Measurements from ENCODE around the gene C1orf105.

C1orf105 gene

GRCh38 chr1:172450524-172450885 lies 30.0 kb downstream of the C1orf105 start:
- Histone ChIP-seq H2AK5ac (ENCODE audit: low read length) (no peak overlapping the region), H3K4ac (ENCODE audit: low read depth, low read length) (peak overlapping the region; percentile 21), H2AFZ (ENCODE audit: insufficient read depth, low read length, poor library complexity) (no peak overlapping the region), H4K8ac (ENCODE audit: low read depth, low read length) (peak overlapping the region; percentile 16), H3K14ac (ENCODE audit: low read length) (peak overlapping the region; percentile 40), H3K23ac (ENCODE audit: low read length) (no peak overlapping the region), H3K4me1 (ENCODE audit: control insufficient read depth in 1 of 2, insufficient read depth in 2 of 2, low read length in 2 of 2) (peaks cover 25 to 40% of the 10 kb centered on the region in 2 experiments), H2BK12ac (ENCODE audit: low read length) (peak overlapping the region; percentile 47), H3K9me3 (ENCODE audit: insufficient read depth, low read depth, low read length) (no peaks in the 10 kb centered on the region), H3K36me3 (ENCODE audit: control insufficient read depth in 1 of 2, insufficient read depth in 2 of 2, low read length in 2 of 2) (no peaks in the 10 kb centered on the region), H3K18ac (ENCODE audit: low read length) (peak overlapping the region; percentile 19), H3K79me1 (ENCODE audit: low read length) (peaks cover 46% of the 10 kb centered on the region), H3K27ac (ENCODE audit: low read depth, low read length) (peak overlapping the region; percentile 96), H3K4me3 (ENCODE audit: low read depth, low read length) (no peak overlapping the region), H2BK120ac (ENCODE audit: insufficient read depth, low read length, poor library complexity) (peak overlapping the region; percentile 57), H4K91ac (ENCODE audit: low read depth, low read length) (peak overlapping the region; percentile 80), H3K9ac (ENCODE audit: low read length) (no peak overlapping the region), H3K79me2 (ENCODE audit: control insufficient read depth, insufficient read depth, low read length, poor library complexity) (peaks cover 2% of the 10 kb centered on the region), H4K12ac (ENCODE audit: low read depth, low read length) (no peak overlapping the region), H3K27me3 (ENCODE audit: insufficient read depth, low read length) (no peaks in the 10 kb centered on the region), H2BK5ac (ENCODE audit: low read depth, low read length, poor library complexity) (peak overlapping the region; percentile 57), H3K4me2 (ENCODE audit: low read length) (peak overlapping the region; percentile 6)
- DNase-seq, result peak; percentile 47 to 53
- no CpG with 5 or more reads among the region's 7 CpGs for WGBS (ENCODE audit: extremely low coverage, insufficient coverage, insufficient read length)

- H3K4ac ChIP-seq (ENCODE audit: low read depth, low read length), result peak overlapping the region; percentile 22
- no peak overlapping the region for H3K4me3 ChIP-seq (ENCODE audit: low read depth, low read length)
- H3K9ac ChIP-seq (ENCODE audit: low read length), result peak overlapping the region; percentile 24
- H3K27ac ChIP-seq (ENCODE audit: low read depth, low read length), result peak overlapping the region; percentile 96
- WGBS (ENCODE audit: extremely low coverage, insufficient coverage, insufficient read length), result no CpG with 5 or more reads among the region's 2 CpGs
- H3K9me3 ChIP-seq (ENCODE audit: insufficient read depth, low read depth, low read length), result no peaks in the 10 kb centered on the region
- H2BK120ac ChIP-seq (ENCODE audit: insufficient read depth, low read length, poor library complexity), result peak overlapping the region; percentile 56
- no peak overlapping the region for H3K23ac ChIP-seq (ENCODE audit: low read length)
- peak overlapping the region; percentile 41 for H3K4me2 ChIP-seq (ENCODE audit: low read length)
- peak overlapping the region; percentile 60 for H3K14ac ChIP-seq (ENCODE audit: low read length)
- H2AFZ ChIP-seq (ENCODE audit: insufficient read depth, low read length, poor library complexity), result no peak overlapping the region
- H2BK5ac ChIP-seq (ENCODE audit: low read depth, low read length, poor library complexity), result peak overlapping the region; percentile 88
- peak overlapping the region; percentile 13 for H2AK5ac ChIP-seq (ENCODE audit: low read length)
- no peak overlapping the region for H4K12ac ChIP-seq (ENCODE audit: low read depth, low read length)
- H3K18ac ChIP-seq (ENCODE audit: low read length), result peak overlapping the region; percentile 23
- H4K8ac ChIP-seq (ENCODE audit: low read depth, low read length), result peak overlapping the region; percentile 34
- no peaks in the 10 kb centered on the region for H3K27me3 ChIP-seq (ENCODE audit: insufficient read depth, low read length)
- peak overlapping the region; percentile 55 for H2BK12ac ChIP-seq (ENCODE audit: low read length)
- peaks cover 46% of the 10 kb centered on the region for H3K79me1 ChIP-seq (ENCODE audit: low read length)
- DNase-seq, result peak; percentile 62 to 69
- H3K79me2 ChIP-seq (ENCODE audit: control insufficient read depth, insufficient read depth, low read length, poor library complexity), result peaks cover 2% of the 10 kb centered on the region
- H4K91ac ChIP-seq (ENCODE audit: low read depth, low read length), result peak overlapping the region; percentile 86
- H3K36me3 ChIP-seq (ENCODE audit: control insufficient read depth in 1 of 2, insufficient read depth in 2 of 2, low read length in 2 of 2), result no peaks in the 10 kb centered on the region
- H3K4me1 ChIP-seq (ENCODE audit: control insufficient read depth in 1 of 2, insufficient read depth in 2 of 2, low read length in 2 of 2), result peaks cover 25 to 40% of the 10 kb centered on the region in 2 experiments
Measured at GRCh38 chr1:172451002-172451443, 30.5 kb downstream of the C1orf105 start.

- H2BK12ac ChIP-seq (ENCODE audit: low read length), result peak overlapping the region; percentile 58
- WGBS (ENCODE audit: extremely low coverage, insufficient coverage, insufficient read length), result no CpG with 5 or more reads among the region's 7 CpGs
- H3K4ac ChIP-seq (ENCODE audit: low read depth, low read length), result peak overlapping the region; percentile 53
- H2BK120ac ChIP-seq (ENCODE audit: insufficient read depth, low read length, poor library complexity), result peak overlapping the region; percentile 79
- H3K4me2 ChIP-seq (ENCODE audit: low read length), result peak overlapping the region; percentile 35
- H3K9me3 ChIP-seq (ENCODE audit: insufficient read depth, low read depth, low read length), result no peaks in the 10 kb centered on the region
- no peaks in the 10 kb centered on the region for H3K27me3 ChIP-seq (ENCODE audit: insufficient read depth, low read length)
- no peak overlapping the region for H3K9ac ChIP-seq (ENCODE audit: low read length)
- peak overlapping the region; percentile 60 for H3K18ac ChIP-seq (ENCODE audit: low read length)
- H3K79me2 ChIP-seq (ENCODE audit: control insufficient read depth, insufficient read depth, low read length, poor library complexity), result peaks cover 2% of the 10 kb centered on the region
- H3K4me3 ChIP-seq (ENCODE audit: low read depth, low read length), result no peak overlapping the region
- peak overlapping the region; percentile 25 for H2AK5ac ChIP-seq (ENCODE audit: low read length)
- H2AFZ ChIP-seq (ENCODE audit: insufficient read depth, low read length, poor library complexity), result peak overlapping the region; percentile 30
- H3K23ac ChIP-seq (ENCODE audit: low read length), result no peak overlapping the region
- H3K79me1 ChIP-seq (ENCODE audit: low read length), result peaks cover 41% of the 10 kb centered on the region
- H2BK5ac ChIP-seq (ENCODE audit: low read depth, low read length, poor library complexity), result peak overlapping the region; percentile 84
- DNase-seq, result peak; percentile 86 to 90
- peak overlapping the region; percentile 98 for H3K27ac ChIP-seq (ENCODE audit: low read depth, low read length)
- H4K12ac ChIP-seq (ENCODE audit: low read depth, low read length), result peak overlapping the region; percentile 3
- H4K8ac ChIP-seq (ENCODE audit: low read depth, low read length), result peak overlapping the region; percentile 52
- peak overlapping the region; percentile 71 for H3K14ac ChIP-seq (ENCODE audit: low read length)
- H3K36me3 ChIP-seq (ENCODE audit: control insufficient read depth in 1 of 2, insufficient read depth in 2 of 2, low read length in 2 of 2), result peaks cover 0 to 3% of the 10 kb centered on the region in 2 experiments
- H4K91ac ChIP-seq (ENCODE audit: low read depth, low read length), result peak overlapping the region; percentile 94
- peaks cover 25 to 31% of the 10 kb centered on the region in 2 experiments for H3K4me1 ChIP-seq (ENCODE audit: control insufficient read depth in 1 of 2, insufficient read depth in 2 of 2, low read length in 2 of 2)
Measured at GRCh38 chr1:172452536-172453152, 32.2 kb downstream of the C1orf105 start.

GRCh38 chr1:172453153-172453545 lies 32.7 kb downstream of the C1orf105 start:
- Histone ChIP-seq H4K8ac (ENCODE audit: low read depth, low read length) (peak overlapping the region; percentile 52), H3K36me3 (ENCODE audit: control insufficient read depth in 1 of 2, insufficient read depth in 2 of 2, low read length in 2 of 2) (peaks cover 0 to 3% of the 10 kb centered on the region in 2 experiments), H3K18ac (ENCODE audit: low read length) (peak overlapping the region; percentile 60), H3K4me2 (ENCODE audit: low read length) (peak overlapping the region; percentile 35), H3K79me2 (ENCODE audit: control insufficient read depth, insufficient read depth, low read length, poor library complexity) (peaks cover 2% of the 10 kb centered on the region), H3K79me1 (ENCODE audit: low read length) (peaks cover 41% of the 10 kb centered on the region), H3K4ac (ENCODE audit: low read depth, low read length) (peak overlapping the region; percentile 53), H4K12ac (ENCODE audit: low read depth, low read length) (peak overlapping the region; percentile 3), H3K4me3 (ENCODE audit: low read depth, low read length) (no peak overlapping the region), H2AFZ (ENCODE audit: insufficient read depth, low read length, poor library complexity) (no peak overlapping the region), H3K14ac (ENCODE audit: low read length) (peak overlapping the region; percentile 71), H2AK5ac (ENCODE audit: low read length) (peak overlapping the region; percentile 25), H3K27ac (ENCODE audit: low read depth, low read length) (peak overlapping the region; percentile 98), H3K4me1 (ENCODE audit: control insufficient read depth in 1 of 2, insufficient read depth in 2 of 2, low read length in 2 of 2) (peaks cover 25 to 31% of the 10 kb centered on the region in 2 experiments), H4K91ac (ENCODE audit: low read depth, low read length) (peak overlapping the region; percentile 94), H2BK120ac (ENCODE audit: insufficient read depth, low read length, poor library complexity) (peak overlapping the region; percentile 79), H3K23ac (ENCODE audit: low read length) (no peak overlapping the region), H2BK5ac (ENCODE audit: low read depth, low read length, poor library complexity) (peak overlapping the region; percentile 84), H3K9me3 (ENCODE audit: insufficient read depth, low read depth, low read length) (no peaks in the 10 kb centered on the region), H3K27me3 (ENCODE audit: insufficient read depth, low read length) (no peaks in the 10 kb centered on the region), H2BK12ac (ENCODE audit: low read length) (peak overlapping the region; percentile 58), H3K9ac (ENCODE audit: low read length) (no peak overlapping the region)
- WGBS (ENCODE audit: extremely low coverage, insufficient coverage, insufficient read length), result no CpG with 5 or more reads among the region's 6 CpGs
- DNase-seq, result no peak

Measured in trophoblast cell (in vitro differentiated cells and primary cell).